OCI-LY3 (cell line): ENCODE results near the gene GPR21.

Source experiments
- EZH2phosphoT487 ChIP-seq: fragments of 200-600 bp; shearing (Covaris generic); IDR thresholded peaks from 2 replicates; pipeline ENCODE4 v1.6.1; 2018; ENCODE audit warnings: antibody characterized with exemption, mixed run types, low read depth
- TF ChIP-seq, protein P1 (sequence below): fragments of 200-600, 300-600 bp; sonication (generic); IDR thresholded peaks from 2 replicates; pipeline ENCODE4 v1.5.1; 2014; ENCODE audit warnings: antibody characterized with exemption, low read length, low read depth

- TF ChIP-seq, protein P1, sequence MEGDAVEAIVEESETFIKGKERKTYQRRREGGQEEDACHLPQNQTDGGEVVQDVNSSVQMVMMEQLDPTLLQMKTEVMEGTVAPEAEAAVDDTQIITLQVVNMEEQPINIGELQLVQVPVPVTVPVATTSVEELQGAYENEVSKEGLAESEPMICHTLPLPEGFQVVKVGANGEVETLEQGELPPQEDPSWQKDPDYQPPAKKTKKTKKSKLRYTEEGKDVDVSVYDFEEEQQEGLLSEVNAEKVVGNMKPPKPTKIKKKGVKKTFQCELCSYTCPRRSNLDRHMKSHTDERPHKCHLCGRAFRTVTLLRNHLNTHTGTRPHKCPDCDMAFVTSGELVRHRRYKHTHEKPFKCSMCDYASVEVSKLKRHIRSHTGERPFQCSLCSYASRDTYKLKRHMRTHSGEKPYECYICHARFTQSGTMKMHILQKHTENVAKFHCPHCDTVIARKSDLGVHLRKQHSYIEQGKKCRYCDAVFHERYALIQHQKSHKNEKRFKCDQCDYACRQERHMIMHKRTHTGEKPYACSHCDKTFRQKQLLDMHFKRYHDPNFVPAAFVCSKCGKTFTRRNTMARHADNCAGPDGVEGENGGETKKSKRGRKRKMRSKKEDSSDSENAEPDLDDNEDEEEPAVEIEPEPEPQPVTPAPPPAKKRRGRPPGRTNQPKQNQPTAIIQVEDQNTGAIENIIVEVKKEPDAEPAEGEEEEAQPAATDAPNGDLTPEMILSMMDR, result no peak
- no peak for TF ChIP-seq EZH2phosphoT487
Observed at GRCh38 chr9:123002754-123003153, 30.7 kb upstream of the GPR21 start.
